GM12874 (cell line): ENCODE measurements around the gene UNC93A.
A peak's percentile ranks its signal among the peaks of the same experiment; 100 is the strongest.

Experiments
- TF ChIP-seq, protein P1 (sequence below): IDR thresholded peaks from 2 replicates; pipeline ENCODE4 v1.5.1; 2011; ENCODE audit warnings: low read depth, mild to moderate bottlenecking, control low read depth, low read length, moderate library complexity; ENCODE audit not compliant: insufficient read depth

Gene UNC93A

DNA sequence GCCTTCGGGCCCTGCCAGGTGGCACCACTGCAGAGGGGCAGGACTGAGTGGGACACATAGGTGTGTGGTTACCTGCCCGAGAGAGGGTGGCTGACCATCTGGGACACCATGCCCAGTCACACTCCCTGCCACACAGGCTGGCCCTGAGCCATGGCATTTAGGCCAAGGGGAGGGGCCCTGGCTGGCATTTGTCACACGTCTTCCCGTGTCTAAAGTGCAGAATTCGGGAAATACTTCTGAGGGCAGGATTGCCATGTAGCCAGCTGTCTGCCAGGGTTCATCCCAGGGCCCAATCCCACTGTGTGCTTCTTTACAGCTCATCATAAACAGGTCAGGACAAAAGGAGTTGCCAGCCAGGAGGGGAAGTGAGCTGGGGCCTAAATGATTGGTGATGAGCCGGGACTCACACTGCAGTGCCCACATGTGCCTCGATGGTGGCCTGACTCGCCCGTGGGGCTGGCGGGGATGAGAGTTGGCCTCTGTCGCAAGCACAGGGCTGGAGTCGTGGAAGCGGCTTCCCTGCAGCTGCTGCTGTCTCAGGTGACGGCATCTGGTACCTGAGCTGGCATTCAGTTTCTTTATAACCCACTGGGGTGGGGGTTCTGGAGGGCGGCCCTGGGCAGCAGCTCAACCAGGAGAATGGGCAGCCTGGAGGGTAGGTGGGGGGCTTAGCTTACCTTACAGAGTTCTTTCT is 5.9 kb upstream of the UNC93A start:
- TF ChIP-seq, protein P1, sequence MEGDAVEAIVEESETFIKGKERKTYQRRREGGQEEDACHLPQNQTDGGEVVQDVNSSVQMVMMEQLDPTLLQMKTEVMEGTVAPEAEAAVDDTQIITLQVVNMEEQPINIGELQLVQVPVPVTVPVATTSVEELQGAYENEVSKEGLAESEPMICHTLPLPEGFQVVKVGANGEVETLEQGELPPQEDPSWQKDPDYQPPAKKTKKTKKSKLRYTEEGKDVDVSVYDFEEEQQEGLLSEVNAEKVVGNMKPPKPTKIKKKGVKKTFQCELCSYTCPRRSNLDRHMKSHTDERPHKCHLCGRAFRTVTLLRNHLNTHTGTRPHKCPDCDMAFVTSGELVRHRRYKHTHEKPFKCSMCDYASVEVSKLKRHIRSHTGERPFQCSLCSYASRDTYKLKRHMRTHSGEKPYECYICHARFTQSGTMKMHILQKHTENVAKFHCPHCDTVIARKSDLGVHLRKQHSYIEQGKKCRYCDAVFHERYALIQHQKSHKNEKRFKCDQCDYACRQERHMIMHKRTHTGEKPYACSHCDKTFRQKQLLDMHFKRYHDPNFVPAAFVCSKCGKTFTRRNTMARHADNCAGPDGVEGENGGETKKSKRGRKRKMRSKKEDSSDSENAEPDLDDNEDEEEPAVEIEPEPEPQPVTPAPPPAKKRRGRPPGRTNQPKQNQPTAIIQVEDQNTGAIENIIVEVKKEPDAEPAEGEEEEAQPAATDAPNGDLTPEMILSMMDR = no peak

DNA sequence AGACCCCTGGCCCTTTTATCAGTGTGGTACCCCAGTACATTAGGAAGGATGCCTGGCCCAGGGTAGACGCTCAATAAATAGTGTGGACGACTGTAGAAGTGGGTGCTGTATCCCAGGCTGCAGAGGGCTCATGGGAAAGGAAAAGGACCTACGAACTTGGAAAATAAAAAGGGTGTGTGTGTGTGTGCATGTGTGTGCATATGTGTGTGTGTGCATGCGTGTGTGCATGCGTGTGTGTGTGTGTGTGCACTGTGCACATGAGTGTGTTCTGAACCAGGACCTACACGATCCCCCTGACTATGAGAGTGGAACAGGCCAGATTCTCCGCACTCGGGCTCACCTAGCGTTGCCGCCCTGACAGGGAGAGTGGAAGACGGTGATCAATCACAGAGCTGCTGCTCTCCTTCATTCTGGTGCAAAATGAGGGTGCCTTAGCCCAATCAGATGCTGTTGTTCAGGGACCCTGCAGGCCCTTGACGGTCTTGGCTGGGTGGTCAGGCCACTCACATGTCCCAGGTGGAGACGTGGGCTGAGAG is 3.5 kb upstream of the UNC93A start:
- TF ChIP-seq, protein P1 = no peak

DNA sequence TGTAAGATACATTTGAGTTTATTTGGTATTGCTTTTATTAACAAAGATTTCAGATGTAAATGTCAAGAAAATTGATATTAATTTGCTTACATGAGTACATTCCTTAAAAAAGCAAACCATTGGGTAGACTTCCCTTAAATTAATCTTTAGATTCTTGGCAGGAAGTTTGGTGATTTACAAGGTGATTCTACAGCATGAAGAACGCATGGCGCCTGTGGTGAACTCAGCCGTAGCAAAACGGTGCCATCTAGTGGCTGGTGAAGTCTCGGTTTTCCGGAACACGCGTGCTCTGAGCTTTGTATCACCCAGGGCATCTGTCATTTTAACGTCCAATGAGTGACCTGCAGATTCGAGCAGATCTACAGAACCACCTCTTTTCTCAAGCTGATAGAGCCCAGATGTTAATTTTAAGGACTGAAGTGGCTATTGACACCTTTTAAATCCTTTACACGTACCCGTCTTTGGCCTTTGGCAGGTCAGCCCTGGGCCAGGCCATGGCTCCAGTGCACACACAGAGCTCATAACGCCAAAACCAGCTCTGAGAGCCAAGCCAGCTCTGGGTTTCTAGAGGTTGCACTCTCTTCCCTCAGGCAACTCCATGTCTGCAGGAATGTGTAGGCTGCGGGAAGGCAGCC is 2.4 kb upstream of the UNC93A start:
- TF ChIP-seq, protein P1 = peak; percentile 46; the same call in 1 of the 2 replicates

DNA sequence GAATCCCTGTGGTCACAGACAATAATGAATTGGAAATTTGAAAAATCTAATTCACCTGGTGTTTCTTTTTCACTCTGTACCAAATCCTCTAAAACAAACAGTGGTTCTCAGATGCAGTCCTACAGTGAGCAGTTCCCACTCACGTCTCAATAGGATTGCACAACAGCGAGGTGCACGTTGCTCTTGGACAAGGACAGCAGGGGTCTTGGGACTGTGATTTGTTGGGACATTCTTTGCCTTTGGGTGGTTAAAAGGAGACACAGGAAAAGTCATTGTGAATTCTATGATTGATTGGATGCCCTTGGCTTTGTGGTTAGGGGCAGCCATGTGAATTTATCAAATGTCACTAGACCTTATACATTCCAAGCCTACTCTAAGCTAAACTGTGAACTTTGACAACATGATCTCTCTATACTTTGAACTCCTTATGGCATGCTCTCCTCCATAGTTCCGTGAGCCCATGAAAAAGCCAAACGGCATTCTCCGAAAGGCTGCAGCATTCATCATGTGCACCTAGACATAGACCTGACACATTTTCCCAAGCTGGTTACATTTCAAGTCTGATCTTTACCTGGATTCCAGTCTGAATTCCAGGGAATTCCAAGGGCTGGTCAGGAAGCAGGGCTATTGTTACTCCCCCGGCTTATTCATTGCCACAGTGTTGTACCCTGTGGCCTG is 647 bp downstream of the UNC93A start:
- TF ChIP-seq, protein P1 = no peak

DNA sequence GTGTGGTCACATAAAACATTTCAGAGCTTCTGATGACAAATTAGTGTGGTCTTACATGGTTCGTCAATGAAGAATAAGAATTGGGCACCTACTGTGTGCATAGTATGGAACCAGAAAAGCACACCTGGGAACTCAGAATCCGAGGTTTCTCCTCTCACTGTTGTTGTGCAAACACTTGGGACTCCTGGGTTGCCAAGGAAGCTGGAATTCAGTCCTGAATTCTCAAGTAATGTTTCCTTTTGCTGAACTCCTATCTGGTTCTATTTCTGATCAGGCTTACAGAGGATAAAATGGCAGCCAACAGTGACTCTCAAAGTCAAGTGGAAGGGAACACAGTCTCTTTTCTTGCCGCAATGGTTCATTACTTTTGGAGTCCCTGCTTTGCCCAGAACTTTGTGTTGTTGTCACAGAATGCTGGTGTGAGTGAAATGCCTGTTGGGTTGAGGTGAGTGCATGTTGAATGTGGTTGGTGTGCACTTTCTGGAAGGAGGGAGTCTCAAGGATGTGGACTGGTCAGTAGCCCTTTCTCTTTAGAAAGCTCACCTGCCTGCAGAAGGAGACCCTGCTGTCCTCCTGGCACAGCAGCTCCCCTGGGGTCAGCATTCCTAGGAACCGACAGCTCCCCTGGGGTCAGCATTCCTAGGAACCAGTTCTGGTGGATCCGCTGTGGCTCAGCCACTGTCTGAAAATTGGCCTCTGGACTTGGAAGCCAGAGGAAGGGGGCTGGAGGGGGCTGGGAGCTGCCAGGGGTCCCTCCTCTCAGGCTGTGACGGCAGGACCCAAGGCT is 1.4 kb downstream of the UNC93A start:
- TF ChIP-seq, protein P1 = no peak

DNA sequence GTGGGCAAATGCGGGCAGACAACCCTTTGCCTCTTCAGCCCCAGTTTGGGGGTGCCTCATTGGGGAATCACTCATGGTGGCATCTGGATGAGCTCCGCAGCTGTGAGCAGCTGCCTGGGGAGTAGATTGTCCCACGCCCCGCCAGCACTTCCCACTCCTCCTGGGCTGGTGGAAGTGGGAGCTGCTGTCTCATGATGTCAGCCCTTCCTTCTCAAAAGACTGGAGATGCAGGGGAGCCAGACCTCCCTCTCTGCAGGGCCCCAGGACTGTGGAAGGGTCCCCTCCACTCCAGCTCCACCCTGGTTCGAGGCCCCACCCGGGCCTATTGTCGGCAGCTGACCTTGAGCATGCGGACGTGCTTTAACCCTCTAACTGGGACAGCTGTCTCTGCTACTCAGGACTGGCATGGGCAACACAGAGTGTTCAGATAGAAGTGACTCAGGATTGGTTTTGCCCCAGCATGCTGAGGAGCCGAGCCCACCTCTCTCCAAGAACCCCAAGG is 2.0 kb downstream of the UNC93A start:
- TF ChIP-seq, protein P1 = no peak

DNA sequence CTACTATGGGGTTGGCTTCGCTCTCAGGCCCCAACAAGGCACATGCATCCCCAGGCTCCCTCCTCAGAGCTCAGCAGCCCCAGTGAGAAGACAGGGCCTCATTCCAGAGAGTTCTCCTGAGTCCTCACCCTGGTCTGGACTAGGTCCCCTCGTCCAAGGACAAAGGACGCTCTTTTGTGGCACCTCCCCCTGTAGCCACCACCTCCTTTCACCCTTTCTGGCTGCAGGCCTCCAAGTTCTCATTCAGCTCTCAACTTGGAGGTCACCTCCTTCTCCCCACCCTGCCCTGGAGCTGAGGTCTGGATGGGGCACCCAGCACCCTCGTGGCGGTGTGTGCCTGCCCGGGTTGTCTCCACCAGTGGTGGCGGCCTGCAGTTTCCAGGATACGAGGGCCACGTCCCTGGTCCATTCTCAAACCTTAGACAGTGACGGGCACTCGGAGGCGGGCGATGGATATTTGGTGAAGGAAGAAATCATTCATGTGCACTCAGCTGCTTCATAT is 2.5 kb downstream of the UNC93A start:
- TF ChIP-seq, protein P1 = no peak
